Naive thymus-derived CD8-positive, alpha-beta T cell (primary cell): ENCODE data around the gene ALG6. TPM values are rescaled to one million over a fixed set of nuclear protein-coding genes. Genes with fewer than 3 reads are reported as not detected.

Experiments used
- ATAC-seq, 2 donors: fragments of 150-1000 bp; cut with Tn5 transposase in 1 of 2; sonication (Bioruptor Pico), chemical (Tn5 transposase) in 1 of 2; 1 replicate in 1 of 2; 2 replicates in 1 of 2; pipeline ENCODE4 v1.10.0; 2021; ENCODE audit warnings: mild to moderate bottlenecking in 2 of 2, moderate library complexity in 2 of 2
- POLR2A ChIA-PET: fragments of 350-600 bp; sonication (Branson Sonifier 250); formaldehyde crosslinking; loops from one replicate; lab custom pipeline; 2021; ENCODE audit warnings: antibody characterized with exemption; lab: Charles Lee
- DNase-seq, 10 donors: peaks; one replicate each; pipeline versions ENCODE4 v3.0.0 to v3.0.0-alpha.2; 2020 to 2022
- H3K27ac Mint-ChIP-seq, 10 donors: one replicate each; pipeline ENCODE4 v1.8.0; 2020 to 2022; ENCODE audit warnings: mild to moderate bottlenecking in 10 of 10, mixed read lengths in 10 of 10, moderate library complexity in 4 of 10, inconsistent platforms in 1 of 10
- H3K27me3 Mint-ChIP-seq, 5 donors: one replicate each; pipeline ENCODE4 v1.8.0; 2021 to 2022; ENCODE audit warnings: mixed read lengths in 5 of 5
- H3K36me3 Mint-ChIP-seq, 3 donors: one replicate each; pipeline ENCODE4 v1.8.0; 2020 to 2022; ENCODE audit warnings: mixed read lengths in 3 of 3, mild to moderate bottlenecking in 2 of 3, inconsistent platforms in 1 of 3
- H3K4me1 Mint-ChIP-seq, 4 donors: one replicate each; pipeline ENCODE4 v1.8.0; 2021 to 2022; ENCODE audit warnings: mixed read lengths in 4 of 4
- H3K4me3 Mint-ChIP-seq, 10 donors: one replicate each; pipeline ENCODE4 v1.8.0; 2020 to 2022; ENCODE audit warnings: mild to moderate bottlenecking in 10 of 10, mixed read lengths in 10 of 10, moderate library complexity in 6 of 10, inconsistent platforms in 1 of 10
- H3K9me3 Mint-ChIP-seq, 9 donors: one replicate each; pipeline ENCODE4 v1.8.0; 2020 to 2022; ENCODE audit warnings: mixed read lengths in 9 of 9, mild to moderate bottlenecking in 3 of 9, inconsistent platforms in 1 of 9, moderate library complexity in 1 of 9
- polyA plus RNA-seq, 3 donors: library from polyadenylated mRNA; unstranded; fragments of 300-500 nt; fragmentation: Illumina TruSeq; gene quantifications; one replicate each; pipeline ENCODE4 v1.2.3, GENCODE V29; 2021
- total RNA-seq, 8 experiments: library from RNA in 2 of 8; stranded (reverse) in 2 of 8; gene quantifications; one replicate each; pipeline ENCODE4 v1.2.3 and lab custom pipeline; 2021 to 2026

The ALG6 gene
- total RNA-seq: 10 to 100 TPM; 27.7 to 31.6 TPM
- polyA plus RNA-seq: 10 to 100 TPM; 16.3 to 22.1 (median 16.5) TPM
- 8.4 to 36.5 (median 21.2) reads per million in 6 experiments for total RNA-seq (lab: John Stamatoyannopoulos, UW)

DNA sequence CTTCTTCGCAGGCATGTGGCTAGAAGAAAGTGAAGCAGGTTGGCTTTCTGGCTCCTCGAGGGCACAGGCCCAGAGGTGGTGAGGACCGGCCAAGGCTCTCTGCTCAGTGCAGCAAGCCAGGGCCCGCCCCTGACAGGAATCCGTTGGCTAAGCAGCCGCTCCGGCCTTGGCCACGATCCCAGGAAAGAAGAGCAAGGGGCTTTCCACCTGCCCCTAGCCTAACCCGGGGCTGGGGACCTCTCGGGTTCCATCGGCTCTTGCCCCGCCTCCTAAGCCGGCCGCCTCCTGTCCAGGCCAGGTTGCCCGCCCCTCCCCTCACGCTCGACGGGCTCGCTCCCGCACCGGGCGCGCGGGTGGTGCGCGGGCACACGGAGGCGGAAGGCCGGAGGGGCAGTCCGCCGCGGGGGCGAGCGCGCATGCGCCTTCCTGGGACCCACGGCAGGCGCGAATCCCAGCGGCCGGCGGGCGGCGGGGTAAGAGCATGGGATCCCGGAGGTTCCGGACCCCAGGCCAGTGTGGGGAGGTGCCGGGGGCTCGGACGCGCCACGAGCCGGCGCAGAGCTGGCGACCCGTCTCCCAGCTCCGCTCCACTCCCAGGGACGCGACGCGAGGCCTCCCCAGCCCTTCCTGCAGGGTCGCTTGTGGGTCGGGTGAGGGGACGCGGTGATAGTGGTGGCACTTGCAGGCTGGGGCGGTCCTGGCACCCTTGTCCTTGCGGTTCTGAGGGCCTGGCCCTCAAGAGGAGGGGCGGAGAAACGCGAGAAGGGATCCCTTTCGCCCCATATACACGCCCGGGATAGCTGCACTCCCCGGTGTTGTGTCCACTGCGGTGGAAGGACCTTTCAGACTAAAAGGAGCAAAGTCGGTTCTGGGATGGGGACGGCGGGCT, at the start of gene ALG6:
Gene ALG6, plus strand, starts transcription at position 413 of the 889 bp plus-strand sequence. CDS start 3,351 bp downstream, outside the sequence.
- DNase-seq: peak; percentile 77 to 90 (median 88)
- H3K27ac Mint-ChIP-seq: peak within 1 kb of the TSS; percentile 85 to 95 (median 90)
- POLR2A ChIA-PET: interaction anchor here (0.7 to 1.5 kb wide), 5 partner anchors 9 to 226 kb away, joined by 3 to 6 read pairs (median 3); partner anchors contain the start of genes EFCAB7 and PGM1

GRCh38 chr1:63317817-63318152, 49.6 kb upstream of the ALG6 start:
- peaks cover 44 to 84% (median 63%) of the 10 kb centered on the region in 5 donors for H3K27me3 Mint-ChIP-seq
- H3K27ac Mint-ChIP-seq: peak overlapping the region in 3 of 10 donors; percentile 11 to 44 (median 20)
- H3K4me3 Mint-ChIP-seq: peak overlapping the region in 9 of 10 donors; percentile 37 to 71 (median 59)
- peaks cover 16 to 40% (median 36%) of the 10 kb centered on the region in 4 donors for H3K4me1 Mint-ChIP-seq
- POLR2A ChIA-PET: no interaction called here
- ATAC-seq (no peak), DNase-seq (peak in 1 of 10 donors; percentile 5)
- H3K9me3 Mint-ChIP-seq: peaks cover 0 to 38% (median 22%) of the 10 kb centered on the region in 9 donors
- H3K36me3 Mint-ChIP-seq: peaks cover 22 to 33% (median 28%) of the 10 kb centered on the region in 3 donors

More for the DNA sequence above, at the start of gene ALG6:
- Mint-ChIP-seq H3K4me3 (peak within 1 kb of the TSS; percentile 87 to 98 (median 94)), H3K9me3 (no peaks in the 10 kb centered on the region), H3K36me3 (peaks cover 3 to 19% (median 5%) of the 10 kb centered on the region in 3 donors), H3K27me3 (peaks cover 0 to 10% (median 4%) of the 10 kb centered on the region in 5 donors), H3K4me1 (peaks cover 17 to 40% (median 33%) of the 10 kb centered on the region in 4 donors)
- peak; percentile 83 to 87 for ATAC-seq

GRCh38 chr1:63318201-63318979, 49.0 kb upstream of the ALG6 start:
- Mint-ChIP-seq H3K27me3 (peaks cover 42 to 80% (median 64%) of the 10 kb centered on the region in 5 donors), H3K4me3 (peak overlapping the region in 9 of 10 donors; percentile 5 to 71 (median 59)), H3K36me3 (peaks cover 22 to 33% (median 28%) of the 10 kb centered on the region in 3 donors), H3K9me3 (peaks cover 0 to 38% (median 22%) of the 10 kb centered on the region in 9 donors), H3K4me1 (peaks cover 16 to 40% (median 38%) of the 10 kb centered on the region in 4 donors), H3K27ac (peak overlapping the region in 3 of 10 donors; percentile 20 to 85 (median 49))
- ATAC-seq (no peak), DNase-seq (peak in 1 of 10 donors; percentile 9)
- POLR2A ChIA-PET: interaction anchor here (0.6 kb wide), 1 partner anchor 15 kb away, joined by 3 read pairs; no protein-coding TSS in a partner anchor

GRCh38 chr1:63319046-63320021, 48.1 kb upstream of the ALG6 start:
- H3K4me3 Mint-ChIP-seq: peak overlapping the region in 8 of 10 donors; percentile 0 to 76 (median 34)
- ATAC-seq: no peak
- DNase-seq: peak in 1 of 10 donors; percentile 7
- peaks cover 22 to 33% (median 28%) of the 10 kb centered on the region in 3 donors for H3K36me3 Mint-ChIP-seq
- peaks cover 39 to 73% (median 60%) of the 10 kb centered on the region in 5 donors for H3K27me3 Mint-ChIP-seq
- peak overlapping the region in 4 of 10 donors; percentile 44 to 89 (median 70) for H3K27ac Mint-ChIP-seq
- H3K9me3 Mint-ChIP-seq: peaks cover 0 to 39% (median 22%) of the 10 kb centered on the region in 9 donors
- peaks cover 18 to 42% (median 40%) of the 10 kb centered on the region in 4 donors for H3K4me1 Mint-ChIP-seq
- POLR2A ChIA-PET: interaction anchor here (0.6 kb wide), 2 partner anchors 14 to 173 kb away, joined by 3 to 4 read pairs; no protein-coding TSS in a partner anchor

- POLR2A ChIA-PET: interaction anchor here (0.6 kb wide), 1 partner anchor 173 kb away, joined by 4 read pairs; no protein-coding TSS in a partner anchor
- peaks cover 22 to 33% (median 28%) of the 10 kb centered on the region in 3 donors for H3K36me3 Mint-ChIP-seq
- peak overlapping the region in 9 of 10 donors; percentile 22 to 76 (median 42) for H3K4me3 Mint-ChIP-seq
- H3K27me3 Mint-ChIP-seq: peaks cover 38 to 71% (median 61%) of the 10 kb centered on the region in 5 donors
- peak in 1 of 10 donors; percentile 15 for DNase-seq
- H3K27ac Mint-ChIP-seq: peak overlapping the region in 4 of 10 donors; percentile 44 to 89 (median 70)
- no peak for ATAC-seq
- H3K9me3 Mint-ChIP-seq: peaks cover 0 to 42% (median 22%) of the 10 kb centered on the region in 9 donors
- H3K4me1 Mint-ChIP-seq: peaks cover 19 to 47% (median 42%) of the 10 kb centered on the region in 4 donors
Observed at GRCh38 chr1:63320022-63320721, 47.3 kb upstream of the ALG6 start.

DNA sequence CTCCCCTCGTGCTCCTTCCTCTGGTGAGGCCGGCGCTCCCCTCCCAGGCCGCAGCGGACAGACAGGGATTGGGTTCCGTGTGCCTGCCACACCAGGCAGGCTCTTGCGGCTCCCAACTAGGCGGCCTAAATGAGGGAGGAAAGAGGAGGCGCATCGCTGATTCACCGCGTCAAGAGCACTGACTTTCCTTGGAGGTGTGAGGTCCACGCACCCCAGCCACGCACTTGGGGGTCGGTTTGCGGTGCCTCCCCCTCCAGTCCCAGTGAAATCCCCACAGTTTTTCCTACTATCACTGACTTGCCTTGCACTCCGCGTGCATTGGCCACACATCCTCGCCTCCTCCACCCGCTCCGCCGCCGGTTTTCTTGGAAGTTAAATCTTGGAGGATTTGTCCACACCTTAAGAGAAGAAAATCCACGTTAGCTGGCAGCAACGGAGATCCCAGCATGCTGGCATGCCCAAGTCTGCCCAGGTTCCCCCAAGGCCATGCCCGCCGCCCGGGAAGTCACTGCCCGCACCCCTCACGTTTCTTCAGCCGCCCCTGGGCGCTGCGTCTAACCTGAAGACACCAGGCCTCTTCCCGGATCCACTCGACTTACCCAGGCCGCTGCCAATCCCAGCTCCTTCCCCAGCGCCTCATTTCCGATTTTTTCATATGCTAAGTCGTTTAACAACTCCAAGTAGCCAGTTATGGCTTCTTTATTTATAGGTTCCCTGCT, 46.2 kb upstream of the ALG6 start:
- peak overlapping the region; percentile 56 to 89 (median 83) for H3K4me3 Mint-ChIP-seq
- peaks cover 37 to 69% (median 65%) of the 10 kb centered on the region in 5 donors for H3K27me3 Mint-ChIP-seq
- POLR2A ChIA-PET: no interaction called here
- DNase-seq: peak in 1 of 10 donors; percentile 9
- H3K27ac Mint-ChIP-seq: peak overlapping the region in 6 of 10 donors; percentile 8 to 90 (median 74)
- H3K36me3 Mint-ChIP-seq: peaks cover 23 to 36% (median 27%) of the 10 kb centered on the region in 3 donors
- no peak for ATAC-seq
- H3K9me3 Mint-ChIP-seq: peaks cover 0 to 49% (median 27%) of the 10 kb centered on the region in 9 donors
- peaks cover 19 to 47% (median 42%) of the 10 kb centered on the region in 4 donors for H3K4me1 Mint-ChIP-seq

- peaks cover 19 to 47% (median 40%) of the 10 kb centered on the region in 4 donors for H3K4me1 Mint-ChIP-seq
- H3K27ac Mint-ChIP-seq: peak overlapping the region in 6 of 10 donors; percentile 8 to 90 (median 74)
- ATAC-seq (no peak), DNase-seq (peak in 1 of 10 donors; percentile 13)
- peaks cover 38 to 70% (median 66%) of the 10 kb centered on the region in 5 donors for H3K27me3 Mint-ChIP-seq
- POLR2A ChIA-PET: no interaction called here
- peaks cover 0 to 52% (median 30%) of the 10 kb centered on the region in 9 donors for H3K9me3 Mint-ChIP-seq
- H3K36me3 Mint-ChIP-seq: peaks cover 25 to 37% (median 25%) of the 10 kb centered on the region in 3 donors
- H3K4me3 Mint-ChIP-seq: peak overlapping the region; percentile 56 to 89 (median 83)
Observed at GRCh38 chr1:63321785-63322113, 45.7 kb upstream of the ALG6 start.

GRCh38 chr1:63322114-63322943, 45.1 kb upstream of the ALG6 start, which contains the start of gene FOXD3:
FOXD3 (plus strand) TSS chr1:63322567; CDS start chr1:63323059, 492 bp downstream.
- peaks cover 19 to 51% (median 41%) of the 10 kb centered on the region in 4 donors for H3K4me1 Mint-ChIP-seq
- POLR2A ChIA-PET: interaction anchor here (1.5 kb wide), 1 partner anchor 44 kb away, joined by 3 read pairs; no protein-coding TSS in a partner anchor

More at GRCh38 chr1:63322114-63322943, 45.1 kb upstream of the ALG6 start, which contains the start of gene FOXD3:
- H3K9me3 Mint-ChIP-seq: peaks cover 0 to 58% (median 32%) of the 10 kb centered on the region in 9 donors
- peaks cover 25 to 40% (median 25%) of the 10 kb centered on the region in 3 donors for H3K36me3 Mint-ChIP-seq
- ATAC-seq (peak; percentile 34 to 37), DNase-seq (peak in 1 of 10 donors; percentile 11)
- peaks cover 44 to 73% (median 71%) of the 10 kb centered on the region in 5 donors for H3K27me3 Mint-ChIP-seq
- peak within 1 kb of the TSS in 7 of 10 donors; percentile 8 to 94 (median 77) for H3K27ac Mint-ChIP-seq
- H3K4me3 Mint-ChIP-seq: peak within 1 kb of the TSS; percentile 65 to 89 (median 84)
